GM15510 (cell line): Measurements from ENCODE around the gene SLC41A1.

Experiments used
- POLR2A ChIP-seq: IDR thresholded peaks from 3 replicates; pipeline ENCODE4 v1.6.1; 2011; ENCODE audit warnings: borderline replicate concordance; ENCODE audit not compliant: insufficient read length; ENCODE audit errors: extremely low read depth

The SLC41A1 gene

GRCh38 chr1:205780335-205780734 lies 32.7 kb downstream of the SLC41A1 start:
- TF ChIP-seq POLR2A: no peak

GRCh38 chr1:205777994-205778393 lies 35.0 kb downstream of the SLC41A1 start:
- TF ChIP-seq POLR2A: no peak

GRCh38 chr1:205775717-205776056 lies 37.3 kb downstream of the SLC41A1 start:
- TF ChIP-seq POLR2A: no peak

- peak; percentile 24 for TF ChIP-seq POLR2A
These were observed 37.8 kb downstream of the SLC41A1 start, which contains the start of gene RAB29 for GRCh38 chr1:205775015-205775716. Gene RAB29 (minus strand): TSS chr1:205775482. CDS start chr1:205774956, 526 bp downstream.

- TF ChIP-seq POLR2A: no peak
These were observed 38.6 kb downstream of the SLC41A1 start for GRCh38 chr1:205774198-205775014.

GRCh38 chr1:205772607-205773032 lies 40.4 kb downstream of the SLC41A1 start:
- no peak for TF ChIP-seq POLR2A

- no peak for TF ChIP-seq POLR2A
These were observed 42.4 kb downstream of the SLC41A1 start for GRCh38 chr1:205770618-205771017.

- no peak for TF ChIP-seq POLR2A
These were observed 43.2 kb downstream of the SLC41A1 start for GRCh38 chr1:205769641-205770365.

GRCh38 chr1:205767248-205767647 lies 45.8 kb downstream of the SLC41A1 start:
- no peak for TF ChIP-seq POLR2A

GRCh38 chr1:205766570-205766969 lies 46.4 kb downstream of the SLC41A1 start:
- no peak for TF ChIP-seq POLR2A

GRCh38 chr1:205766038-205766437 lies 47.0 kb downstream of the SLC41A1 start:
- TF ChIP-seq POLR2A: no peak

GRCh38 chr1:205764578-205764977 lies 48.4 kb downstream of the SLC41A1 start:
- no peak for TF ChIP-seq POLR2A

GRCh38 chr1:205763980-205764379 lies 49.0 kb downstream of the SLC41A1 start:
- no peak for TF ChIP-seq POLR2A

- no peak for TF ChIP-seq POLR2A
These were observed 52.4 kb downstream of the SLC41A1 start for GRCh38 chr1:205760606-205761005.

- no peak for TF ChIP-seq POLR2A
These were observed 56.4 kb downstream of the SLC41A1 start for GRCh38 chr1:205756552-205756951.
